Ovary (tissue), 9 donors: ENCODE measurements around the gene EHBP1. TPM values are rescaled to one million over a fixed set of nuclear protein-coding genes. Genes with fewer than 3 reads are reported as not detected.

Experiments used
- DNase-seq, 5 donors: peaks; one replicate each; pipeline ENCODE4 v3.0.0-alpha.2; 2019 to 2020
- H3K27ac ChIP-seq, 2 donors: fragments of 200-600 bp; one replicate each; pipeline versions ENCODE4 v1.5.1 to v1.8.0; 2019 to 2022
- H3K27me3 ChIP-seq: fragments of 200-600 bp; one replicate; pipeline ENCODE4 v1.8.0; 2022
- H3K36me3 ChIP-seq: fragments of 200-600 bp; sonication (generic); one replicate; pipeline ENCODE4 v1.5.1; 2019
- H3K4me1 ChIP-seq: one replicate; pipeline ENCODE4 v1.8.1; 2013; ENCODE audit warnings: mild to moderate bottlenecking, moderate library complexity; ENCODE audit not compliant: insufficient read depth
- H3K4me3 ChIP-seq: fragments of 200-600 bp; sonication (generic); one replicate; pipeline ENCODE4 v1.5.1; 2017
- H3K9me3 ChIP-seq, 2 donors: fragments of 200-600 bp in 1 of 2; sonication (generic) in 1 of 2; one replicate each; pipeline versions ENCODE4 v1.5.1 to v1.8.1; 2013 to 2019; ENCODE audit warnings: mild to moderate bottlenecking in 1 of 2, moderate library complexity in 1 of 2
- EP300 ChIP-seq: sonication (generic); formaldehyde crosslinking; IDR thresholded peaks from one replicate; pipeline ENCODE4 v1.6.1; 2017; ENCODE audit warnings: antibody characterized with exemption
- POLR2A ChIP-seq: fragments of 450-650 bp; IDR thresholded peaks from one replicate; pipeline ENCODE4 v1.6.1; 2017; ENCODE audit warnings: antibody characterized with exemption, mild to moderate bottlenecking, moderate library complexity
- whole genome bisulfite sequencing, 3 donors: extraction: QIAGEN DNeasy Blood & Tissue Kit in 1 of 3; methylation state at CpG; one replicate each; pipeline versions ENCODE4 v1.1.5 to v1.1.7; 2013 to 2017; 5-methylcytosine and 5-hydroxymethylcytosine counted together
- intact Hi-C, 4 donors: fragments of 100-400 bp; cut with DNase I; formaldehyde crosslinking; loops; one replicate each; pipeline versions ENCODE4 v1.11.0 to v1.15.1; 2022 to 2023
- polyA plus RNA-seq, 2 donors: library from polyadenylated mRNA; stranded (reverse); fragments of 200-250 nt in 1 of 2; fragments of 350-450 nt in 1 of 2; fragmentation: Illumina TruSeq in 1 of 2; extraction: RNeasy Lipid Tissue Mini Kit (QIAGEN cat#74804) in 1 of 2; gene quantifications; one replicate each; pipeline ENCODE4 v1.2.3, GENCODE V29; 2013 to 2014
- total RNA-seq, 7 donors: library from RNA; depleted of rRNA in 2 of 7; stranded (reverse); fragments of >200 nt in 2 of 7; fragmentation: NEBNext Ultra II Directional in 3 of 7; extraction: Animal tissue kit (Norgen Biotek cat#: 25700) in 3 of 7; gene quantifications; one replicate each; pipeline versions ENCODE4 v1.1.0 to v1.2.4, GENCODE V29; 2016 to 2023
- TF ChIP-seq, protein P1 (sequence below), 3 donors: fragments of 450-650 bp in 2 of 3; fragments of 200-600 bp in 1 of 3; IDR thresholded peaks; one replicate each; pipeline versions ENCODE4 v1.5.1 to v1.8.0; 2016 to 2022; ENCODE audit warnings: antibody characterized with exemption in 3 of 3, mild to moderate bottlenecking in 1 of 3
- donor health status: DM: no; HTN: no; CAD: no; lungs with moderate emphysema.
- donor health status: DM: no; HTN: no; CAD: no.
- donor health status: Bipolar disorder and iron deficiency.
- donor health status: DM: yes; HTN: yes; CAD: no.
- donor health status: DM: no; HTN: no; CAD: no.
- donor health status: DM: yes; HTN: yes; CAD: no.

The EHBP1 gene
- total and polyA plus RNA-seq, 9 donors = 56.3 to 185 (median 117) TPM

DNA sequence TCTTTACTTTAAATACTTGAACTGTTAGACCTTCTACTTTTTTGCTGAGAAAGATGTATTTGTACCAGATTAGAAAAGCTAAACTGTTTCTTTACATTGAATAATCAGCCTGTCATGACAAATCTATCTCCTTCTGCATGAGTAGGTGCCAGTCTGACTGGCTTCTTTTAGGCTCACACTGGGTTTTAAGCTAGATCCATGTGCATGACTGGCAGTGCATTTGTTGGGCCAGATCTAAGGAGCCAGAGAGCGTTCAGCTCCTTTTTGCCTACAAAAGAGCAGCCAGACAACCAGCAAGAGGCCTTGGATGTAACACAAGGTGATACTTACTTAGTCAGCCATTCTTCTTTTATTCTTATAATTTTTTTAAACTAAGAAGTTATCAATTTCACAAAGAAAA is 263.2 kb downstream of the EHBP1 start:
- 95 to 96% (median 96%) methylated on average over 1 of the region's 1 CpG for WGBS, 3 donors
- intact Hi-C loops = no loop called here
- Histone ChIP-seq H3K27ac (no peak overlapping the region), H3K9me3 (no peaks in the 10 kb centered on the region), H3K4me1 (no peaks in the 10 kb centered on the region), H3K4me3 (no peak overlapping the region), H3K27me3 (no peaks in the 10 kb centered on the region), H3K36me3 (no peaks in the 10 kb centered on the region)
- TF ChIP-seq, protein P1, sequence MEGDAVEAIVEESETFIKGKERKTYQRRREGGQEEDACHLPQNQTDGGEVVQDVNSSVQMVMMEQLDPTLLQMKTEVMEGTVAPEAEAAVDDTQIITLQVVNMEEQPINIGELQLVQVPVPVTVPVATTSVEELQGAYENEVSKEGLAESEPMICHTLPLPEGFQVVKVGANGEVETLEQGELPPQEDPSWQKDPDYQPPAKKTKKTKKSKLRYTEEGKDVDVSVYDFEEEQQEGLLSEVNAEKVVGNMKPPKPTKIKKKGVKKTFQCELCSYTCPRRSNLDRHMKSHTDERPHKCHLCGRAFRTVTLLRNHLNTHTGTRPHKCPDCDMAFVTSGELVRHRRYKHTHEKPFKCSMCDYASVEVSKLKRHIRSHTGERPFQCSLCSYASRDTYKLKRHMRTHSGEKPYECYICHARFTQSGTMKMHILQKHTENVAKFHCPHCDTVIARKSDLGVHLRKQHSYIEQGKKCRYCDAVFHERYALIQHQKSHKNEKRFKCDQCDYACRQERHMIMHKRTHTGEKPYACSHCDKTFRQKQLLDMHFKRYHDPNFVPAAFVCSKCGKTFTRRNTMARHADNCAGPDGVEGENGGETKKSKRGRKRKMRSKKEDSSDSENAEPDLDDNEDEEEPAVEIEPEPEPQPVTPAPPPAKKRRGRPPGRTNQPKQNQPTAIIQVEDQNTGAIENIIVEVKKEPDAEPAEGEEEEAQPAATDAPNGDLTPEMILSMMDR (IDR thresholded peaks at IDR 0.05) = no peak
- no peak for DNase-seq

DNA sequence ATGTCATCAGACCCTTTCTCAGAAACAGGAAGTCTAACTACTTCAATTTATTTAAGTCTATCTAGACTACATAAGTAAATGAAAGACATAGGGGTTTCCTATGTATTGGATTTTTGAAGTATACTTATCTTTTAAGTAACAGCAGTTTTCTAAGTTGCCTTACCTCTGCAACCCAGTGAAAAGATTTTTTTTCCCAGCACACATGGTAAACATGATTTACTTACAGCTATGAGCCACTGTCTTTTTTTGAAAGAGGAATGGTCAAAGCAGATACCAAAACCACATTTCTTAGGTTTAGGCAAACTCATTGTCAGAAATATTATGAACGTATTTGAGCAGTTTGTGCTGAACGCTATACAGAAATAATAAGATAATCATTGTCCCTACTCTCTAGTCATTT is 266.4 kb downstream of the EHBP1 start:
- Histone ChIP-seq H3K4me1 (no peaks in the 10 kb centered on the region), H3K27me3 (no peaks in the 10 kb centered on the region), H3K27ac (no peak overlapping the region), H3K4me3 (no peak overlapping the region), H3K36me3 (no peaks in the 10 kb centered on the region), H3K9me3 (no peaks in the 10 kb centered on the region)
- DNase-seq = no peak
- intact Hi-C loops = no loop called here
- no peak for TF ChIP-seq POLR2A
- TF ChIP-seq EP300 = no peak
- TF ChIP-seq, protein P1 (IDR thresholded peaks at IDR 0.05) = no peak
- 96 to 97% (median 97%) methylated on average over 2 of the region's 2 CpGs for WGBS, 3 donors

DNA sequence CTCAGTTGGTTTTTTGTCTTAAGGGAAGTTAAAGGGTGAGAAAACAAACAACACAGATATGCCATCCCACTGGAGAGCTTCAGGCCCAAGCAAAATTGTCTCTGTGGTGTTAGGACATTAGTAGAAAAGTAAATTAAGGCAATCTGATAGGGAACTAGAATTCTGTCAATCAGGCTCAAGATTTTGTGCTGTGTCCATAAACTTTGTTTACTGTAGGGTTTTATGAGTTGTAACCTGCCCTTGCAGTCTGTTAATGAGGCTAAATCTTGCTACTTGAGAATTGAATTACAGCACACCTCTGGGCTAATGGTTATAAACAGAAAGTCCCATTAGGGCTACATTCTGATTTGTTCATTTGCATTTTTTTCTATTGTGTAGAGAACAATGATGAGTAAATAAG is 267.1 kb downstream of the EHBP1 start:
- DNase-seq = no peak
- no peak overlapping the region for H3K4me3 ChIP-seq
- TF ChIP-seq, protein P1 (IDR thresholded peaks at IDR 0.05) = no peak
- TF ChIP-seq POLR2A (no peak), EP300 (no peak)
- no peaks in the 10 kb centered on the region for H3K27me3 ChIP-seq
- intact Hi-C loops = no loop called here
- H3K27ac ChIP-seq = no peak overlapping the region
- H3K9me3 ChIP-seq = no peaks in the 10 kb centered on the region
- no peaks in the 10 kb centered on the region for H3K36me3 ChIP-seq
- H3K4me1 ChIP-seq = no peaks in the 10 kb centered on the region

DNA sequence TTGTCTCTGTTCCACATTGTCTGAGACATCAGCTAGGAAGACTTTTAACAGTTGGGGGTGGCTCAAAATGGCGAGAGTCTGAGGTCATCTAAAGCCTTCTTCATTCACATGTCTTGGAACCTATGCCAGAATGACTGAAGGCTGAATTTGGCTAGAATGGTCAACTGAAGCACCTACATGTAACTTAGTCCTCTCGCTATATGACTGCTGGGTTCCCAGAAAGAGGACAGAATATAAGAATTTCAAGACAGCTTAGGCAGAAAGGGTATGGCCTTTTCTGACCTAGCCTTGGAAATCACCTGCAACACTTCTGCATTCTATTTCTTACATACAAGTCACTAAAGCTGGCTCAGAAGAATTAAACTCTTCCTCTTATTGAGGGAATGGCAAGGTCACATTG is 269.5 kb downstream of the EHBP1 start:
- TF ChIP-seq EP300 (no peak), POLR2A (no peak)
- TF ChIP-seq, protein P1 (IDR thresholded peaks at IDR 0.05) = no peak
- Histone ChIP-seq H3K27ac (no peak overlapping the region), H3K9me3 (no peaks in the 10 kb centered on the region), H3K27me3 (no peaks in the 10 kb centered on the region), H3K36me3 (no peaks in the 10 kb centered on the region), H3K4me3 (no peak overlapping the region), H3K4me1 (no peaks in the 10 kb centered on the region)
- DNase-seq = no peak
- 96 to 99% (median 97%) methylated on average over 2 of the region's 2 CpGs for WGBS, 3 donors
- intact Hi-C loops = no loop called here

DNA sequence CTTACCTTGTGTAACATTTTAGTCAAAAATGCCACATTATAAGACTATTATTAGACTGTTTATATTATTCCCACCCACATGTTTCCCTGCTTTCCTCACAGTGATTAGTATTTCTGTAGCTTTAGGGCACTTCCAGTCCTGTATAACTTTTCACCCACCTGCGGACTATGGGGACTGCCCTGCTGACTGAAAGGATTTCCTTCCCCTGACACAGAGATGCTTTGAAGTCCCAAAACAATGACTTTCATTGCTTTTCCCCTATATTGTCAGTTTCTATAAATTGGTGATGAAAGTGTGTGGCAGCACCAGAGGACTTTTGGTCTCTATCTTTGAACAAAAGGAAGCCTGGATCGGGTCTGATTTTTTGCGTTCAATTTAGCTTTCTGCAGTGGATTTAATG is 286.1 kb downstream of the EHBP1 start:
- H3K4me3 ChIP-seq = no peak overlapping the region
- no peaks in the 10 kb centered on the region for H3K27me3 ChIP-seq
- no peaks in the 10 kb centered on the region for H3K9me3 ChIP-seq
- no peaks in the 10 kb centered on the region for H3K36me3 ChIP-seq
- 93 to 98% (median 95%) methylated on average over 3 of the region's 3 CpGs for WGBS, 3 donors
- H3K4me1 ChIP-seq = no peaks in the 10 kb centered on the region
- no peak for DNase-seq
- TF ChIP-seq EP300 (no peak), POLR2A (no peak)
- intact Hi-C loops = no loop called here
- H3K27ac ChIP-seq = no peak overlapping the region
